GM12878 (cell line): ENCODE data around the gene ZSCAN10. TPM values are rescaled to one million over a fixed set of nuclear protein-coding genes. Genes with fewer than 3 reads are reported as not detected.

ENCODE experiments used
- ASH2L ChIP-seq: fragments of 300-600, 200-600 bp; sonication (generic); IDR thresholded peaks from 2 replicates; pipeline ENCODE4 v1.6.1; 2017; ENCODE audit warnings: low read depth, mild to moderate bottlenecking, borderline replicate concordance
- BHLHE40 ChIP-seq, 2 experiments: fragments of 450-650 bp in 1 of 2; IDR thresholded peaks; 2 replicates each; pipeline ENCODE4 v1.6.1; 2011 to 2017; ENCODE audit warnings: low read depth in 2 of 2, borderline replicate concordance in 1 of 2, improper control_type of control experiment in 1 of 2, low read length in 1 of 2, mild to moderate bottlenecking in 1 of 2
- MXI1 ChIP-seq: fragments of 150-350 bp; IDR thresholded peaks from 2 replicates; pipeline ENCODE4 v1.6.1; 2011; ENCODE audit warnings: low read depth, mild to moderate bottlenecking, inconsistent platforms, low read length, improper control_type of control experiment
- MYB ChIP-seq: fragments of 150-350 bp; IDR thresholded peaks from 2 replicates; pipeline ENCODE4 v1.6.1; 2014; ENCODE audit warnings: mild to moderate bottlenecking, low read depth, low read length, borderline replicate concordance
- MYC ChIP-seq: IDR thresholded peaks from 2 replicates; pipeline ENCODE4 v1.6.1; 2011; ENCODE audit warnings: mild to moderate bottlenecking, low read length, moderate library complexity, inconsistent platforms; ENCODE audit not compliant: insufficient read depth, insufficient replicate concordance, insufficient read length, severe bottlenecking
- NFYA ChIP-seq: IDR thresholded peaks from 2 replicates; pipeline ENCODE4 v1.6.1; 2011; ENCODE audit warnings: low read depth, mild to moderate bottlenecking, low read length, improper control_type of control experiment, borderline replicate concordance
- NRF1 ChIP-seq: conservative IDR thresholded peaks from 2 replicates; pipeline ENCODE4 v1.6.1; 2011; ENCODE audit warnings: mild to moderate bottlenecking, low read depth, low read length, improper control_type of control experiment
- POLR2A ChIP-seq: IDR thresholded peaks from 2 replicates; pipeline ENCODE4 v1.6.1; 2011; ENCODE audit warnings: low read depth, mild to moderate bottlenecking, low read length
- POLR2AphosphoS5 ChIP-seq: IDR thresholded peaks from 2 replicates; pipeline ENCODE4 v1.6.1; 2011; ENCODE audit warnings: mild to moderate bottlenecking, low read length, inconsistent platforms
- RELA ChIP-seq: fragments of 450-650 bp; IDR thresholded peaks from 2 replicates; pipeline ENCODE4 v1.8.0; 2014; ENCODE audit warnings: borderline replicate concordance; ENCODE audit not compliant: partially characterized antibody
- polyA plus RNA-seq, 11 experiments: library from polyadenylated mRNA; depleted of rRNA in 4 of 11; unstranded in 6 of 11; stranded (reverse) in 5 of 11; fragments of >200 nt; fragmentation: Nextera tagmentation in 4 of 11; fragmentation: Illumina TruSeq in 1 of 11; extraction: Ambion mirVana in 4 of 11; extraction: Trizol in 1 of 11; gene quantifications; 1 replicate in 1 of 11; 2 replicates in 10 of 11; pipeline versions ENCODE4 v1.2.1 to v1.2.3, GENCODE V29; 2011 to 2016; ENCODE audit warnings: inconsistent platforms in 2 of 11, missing spikeins in 2 of 11, low read depth in 1 of 11
- total RNA-seq, 4 experiments: library from RNA; depleted of rRNA in 3 of 4; stranded (reverse); fragments of >200 nt in 3 of 4; fragmentation: Illumina TruSeq in 1 of 4; extraction: Trizol in 1 of 4; gene quantifications; 2 replicates each; pipeline versions ENCODE4 v1.2.1 to v1.2.3, GENCODE V29; 2013 to 2021
- TF ChIP-seq, protein P1 (sequence below): fragments of 450-650 bp; IDR thresholded peaks from 2 replicates; pipeline ENCODE4 v1.6.1; 2017; ENCODE audit warnings: low read depth, mild to moderate bottlenecking, moderate library complexity
- TF ChIP-seq, protein P2 (sequence below): fragments of 450-650 bp; IDR thresholded peaks from 2 replicates; pipeline ENCODE4 v1.6.1; 2016; ENCODE audit warnings: mild to moderate bottlenecking
- TF ChIP-seq, protein P3 (sequence below): fragments of 450-650 bp; IDR thresholded peaks from 2 replicates; pipeline ENCODE4 v1.6.1; 2016; ENCODE audit warnings: mild to moderate bottlenecking
- TF ChIP-seq, protein P4 (sequence below): IDR thresholded peaks from 2 replicates; pipeline ENCODE4 v1.6.1; 2012; ENCODE audit warnings: low read depth, low read length, improper control_type of control experiment
- TF ChIP-seq, protein P5 (sequence below): fragments of 450-650 bp; formaldehyde crosslinking; IDR thresholded peaks from 2 replicates; pipeline ENCODE4 v1.4.0; 2020; ENCODE audit warnings: mild to moderate bottlenecking, moderate library complexity
- TF ChIP-seq, protein P6 (sequence below): fragments of 450-650 bp; conservative IDR thresholded peaks from 2 replicates; pipeline ENCODE4 v1.6.1; 2017; ENCODE audit warnings: mild to moderate bottlenecking, moderate library complexity

Gene ZSCAN10
- total and polyA plus RNA-seq, 10 of the 15 experiments (the other 5 are each of a cell fraction or from before 2014, with no cell fraction given) = 0.06 to 0.33 TPM; not detected in 8

DNA sequence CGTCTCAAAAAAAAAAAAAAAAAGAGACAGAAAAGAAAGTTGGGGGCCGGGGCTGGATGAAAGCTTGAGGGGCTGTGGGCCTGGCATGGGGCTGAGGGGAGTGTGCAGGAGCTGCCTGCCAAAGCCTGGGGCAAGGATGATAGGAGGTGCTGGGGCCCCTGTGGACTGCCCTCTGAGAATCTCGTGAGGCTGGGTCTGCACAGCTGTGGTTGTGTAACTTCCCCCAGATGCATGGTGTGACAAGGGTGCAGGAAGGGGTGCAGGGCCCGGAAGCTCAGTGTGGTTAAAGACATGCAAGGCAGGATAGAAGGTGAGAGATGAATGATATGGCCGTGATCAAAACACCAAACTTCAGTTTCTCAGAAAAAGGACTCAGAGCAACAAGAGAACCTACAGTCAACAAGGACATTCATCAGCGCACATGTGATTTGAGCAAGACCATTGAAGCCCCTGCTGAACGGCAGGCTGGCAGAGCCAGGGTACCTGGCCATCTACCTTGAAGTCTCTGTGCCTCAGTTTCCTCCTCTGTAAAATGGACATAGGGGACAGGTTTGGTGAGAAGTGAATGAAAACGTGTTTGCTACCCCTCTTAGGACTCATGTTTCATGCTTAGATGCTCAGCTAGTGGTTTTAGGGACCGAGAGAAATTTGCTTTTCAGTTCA lies 24.1 kb downstream of the ZSCAN10 start (continued):
- no peak for TF ChIP-seq MYB
- TF ChIP-seq, protein P1, sequence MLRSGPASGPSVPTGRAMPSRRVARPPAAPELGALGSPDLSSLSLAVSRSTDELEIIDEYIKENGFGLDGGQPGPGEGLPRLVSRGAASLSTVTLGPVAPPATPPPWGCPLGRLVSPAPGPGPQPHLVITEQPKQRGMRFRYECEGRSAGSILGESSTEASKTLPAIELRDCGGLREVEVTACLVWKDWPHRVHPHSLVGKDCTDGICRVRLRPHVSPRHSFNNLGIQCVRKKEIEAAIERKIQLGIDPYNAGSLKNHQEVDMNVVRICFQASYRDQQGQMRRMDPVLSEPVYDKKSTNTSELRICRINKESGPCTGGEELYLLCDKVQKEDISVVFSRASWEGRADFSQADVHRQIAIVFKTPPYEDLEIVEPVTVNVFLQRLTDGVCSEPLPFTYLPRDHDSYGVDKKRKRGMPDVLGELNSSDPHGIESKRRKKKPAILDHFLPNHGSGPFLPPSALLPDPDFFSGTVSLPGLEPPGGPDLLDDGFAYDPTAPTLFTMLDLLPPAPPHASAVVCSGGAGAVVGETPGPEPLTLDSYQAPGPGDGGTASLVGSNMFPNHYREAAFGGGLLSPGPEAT = peak; percentile 59; the same call in 1 of the 2 replicates
- no peak for TF ChIP-seq MXI1
- TF ChIP-seq, protein P2, sequence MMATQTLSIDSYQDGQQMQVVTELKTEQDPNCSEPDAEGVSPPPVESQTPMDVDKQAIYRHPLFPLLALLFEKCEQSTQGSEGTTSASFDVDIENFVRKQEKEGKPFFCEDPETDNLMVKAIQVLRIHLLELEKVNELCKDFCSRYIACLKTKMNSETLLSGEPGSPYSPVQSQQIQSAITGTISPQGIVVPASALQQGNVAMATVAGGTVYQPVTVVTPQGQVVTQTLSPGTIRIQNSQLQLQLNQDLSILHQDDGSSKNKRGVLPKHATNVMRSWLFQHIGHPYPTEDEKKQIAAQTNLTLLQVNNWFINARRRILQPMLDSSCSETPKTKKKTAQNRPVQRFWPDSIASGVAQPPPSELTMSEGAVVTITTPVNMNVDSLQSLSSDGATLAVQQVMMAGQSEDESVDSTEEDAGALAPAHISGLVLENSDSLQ = no peak
- peak; percentile 79; a peak in 3 of 4 replicates for TF ChIP-seq BHLHE40 (IDR thresholded peaks at IDR 0.05; ENCODE audit: borderline replicate concordance in 1 of 2, low read depth in 2 of 2, low read length in 1 of 2)
- TF ChIP-seq, protein P3, sequence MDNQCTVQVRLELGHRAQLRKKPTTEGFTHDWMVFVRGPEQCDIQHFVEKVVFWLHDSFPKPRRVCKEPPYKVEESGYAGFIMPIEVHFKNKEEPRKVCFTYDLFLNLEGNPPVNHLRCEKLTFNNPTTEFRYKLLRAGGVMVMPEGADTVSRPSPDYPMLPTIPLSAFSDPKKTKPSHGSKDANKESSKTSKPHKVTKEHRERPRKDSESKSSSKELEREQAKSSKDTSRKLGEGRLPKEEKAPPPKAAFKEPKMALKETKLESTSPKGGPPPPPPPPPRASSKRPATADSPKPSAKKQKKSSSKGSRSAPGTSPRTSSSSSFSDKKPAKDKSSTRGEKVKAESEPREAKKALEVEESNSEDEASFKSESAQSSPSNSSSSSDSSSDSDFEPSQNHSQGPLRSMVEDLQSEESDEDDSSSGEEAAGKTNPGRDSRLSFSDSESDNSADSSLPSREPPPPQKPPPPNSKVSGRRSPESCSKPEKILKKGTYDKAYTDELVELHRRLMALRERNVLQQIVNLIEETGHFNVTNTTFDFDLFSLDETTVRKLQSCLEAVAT = 0 out of 2 replicates have a peak, but pooled peaks have one; percentile 37
- TF ChIP-seq NRF1 = no peak
- TF ChIP-seq RELA = no peak
- peak; percentile 64 for TF ChIP-seq POLR2A
- TF ChIP-seq, protein P4, sequence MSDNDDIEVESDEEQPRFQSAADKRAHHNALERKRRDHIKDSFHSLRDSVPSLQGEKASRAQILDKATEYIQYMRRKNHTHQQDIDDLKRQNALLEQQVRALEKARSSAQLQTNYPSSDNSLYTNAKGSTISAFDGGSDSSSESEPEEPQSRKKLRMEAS = no peak
- TF ChIP-seq ASH2L = no peak
- 0 out of 2 replicates have a peak, but pooled peaks have one; percentile 45 for TF ChIP-seq POLR2AphosphoS5
- TF ChIP-seq, protein P5, sequence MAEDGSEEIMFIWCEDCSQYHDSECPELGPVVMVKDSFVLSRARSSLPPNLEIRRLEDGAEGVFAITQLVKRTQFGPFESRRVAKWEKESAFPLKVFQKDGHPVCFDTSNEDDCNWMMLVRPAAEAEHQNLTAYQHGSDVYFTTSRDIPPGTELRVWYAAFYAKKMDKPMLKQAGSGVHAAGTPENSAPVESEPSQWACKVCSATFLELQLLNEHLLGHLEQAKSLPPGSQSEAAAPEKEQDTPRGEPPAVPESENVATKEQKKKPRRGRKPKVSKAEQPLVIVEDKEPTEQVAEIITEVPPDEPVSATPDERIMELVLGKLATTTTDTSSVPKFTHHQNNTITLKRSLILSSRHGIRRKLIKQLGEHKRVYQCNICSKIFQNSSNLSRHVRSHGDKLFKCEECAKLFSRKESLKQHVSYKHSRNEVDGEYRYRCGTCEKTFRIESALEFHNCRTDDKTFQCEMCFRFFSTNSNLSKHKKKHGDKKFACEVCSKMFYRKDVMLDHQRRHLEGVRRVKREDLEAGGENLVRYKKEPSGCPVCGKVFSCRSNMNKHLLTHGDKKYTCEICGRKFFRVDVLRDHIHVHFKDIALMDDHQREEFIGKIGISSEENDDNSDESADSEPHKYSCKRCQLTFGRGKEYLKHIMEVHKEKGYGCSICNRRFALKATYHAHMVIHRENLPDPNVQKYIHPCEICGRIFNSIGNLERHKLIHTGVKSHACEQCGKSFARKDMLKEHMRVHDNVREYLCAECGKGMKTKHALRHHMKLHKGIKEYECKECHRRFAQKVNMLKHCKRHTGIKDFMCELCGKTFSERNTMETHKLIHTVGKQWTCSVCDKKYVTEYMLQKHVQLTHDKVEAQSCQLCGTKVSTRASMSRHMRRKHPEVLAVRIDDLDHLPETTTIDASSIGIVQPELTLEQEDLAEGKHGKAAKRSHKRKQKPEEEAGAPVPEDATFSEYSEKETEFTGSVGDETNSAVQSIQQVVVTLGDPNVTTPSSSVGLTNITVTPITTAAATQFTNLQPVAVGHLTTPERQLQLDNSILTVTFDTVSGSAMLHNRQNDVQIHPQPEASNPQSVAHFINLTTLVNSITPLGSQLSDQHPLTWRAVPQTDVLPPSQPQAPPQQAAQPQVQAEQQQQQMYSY (CRISPR knock-in tag) = no peak
- no peak for TF ChIP-seq NFYA
- TF ChIP-seq, protein P6, sequence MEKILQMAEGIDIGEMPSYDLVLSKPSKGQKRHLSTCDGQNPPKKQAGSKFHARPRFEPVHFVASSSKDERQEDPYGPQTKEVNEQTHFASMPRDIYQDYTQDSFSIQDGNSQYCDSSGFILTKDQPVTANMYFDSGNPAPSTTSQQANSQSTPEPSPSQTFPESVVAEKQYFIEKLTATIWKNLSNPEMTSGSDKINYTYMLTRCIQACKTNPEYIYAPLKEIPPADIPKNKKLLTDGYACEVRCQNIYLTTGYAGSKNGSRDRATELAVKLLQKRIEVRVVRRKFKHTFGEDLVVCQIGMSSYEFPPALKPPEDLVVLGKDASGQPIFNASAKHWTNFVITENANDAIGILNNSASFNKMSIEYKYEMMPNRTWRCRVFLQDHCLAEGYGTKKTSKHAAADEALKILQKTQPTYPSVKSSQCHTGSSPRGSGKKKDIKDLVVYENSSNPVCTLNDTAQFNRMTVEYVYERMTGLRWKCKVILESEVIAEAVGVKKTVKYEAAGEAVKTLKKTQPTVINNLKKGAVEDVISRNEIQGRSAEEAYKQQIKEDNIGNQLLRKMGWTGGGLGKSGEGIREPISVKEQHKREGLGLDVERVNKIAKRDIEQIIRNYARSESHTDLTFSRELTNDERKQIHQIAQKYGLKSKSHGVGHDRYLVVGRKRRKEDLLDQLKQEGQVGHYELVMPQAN = no peak
- TF ChIP-seq MYC = no peak
